Measurements from ENCODE around the gene HPSE2.
"Not testable (repeated sequence)": the region's sequence is repeated elsewhere in the genome, so short reads cannot be mapped to it uniquely, and the experiment has no call there.

DNA sequence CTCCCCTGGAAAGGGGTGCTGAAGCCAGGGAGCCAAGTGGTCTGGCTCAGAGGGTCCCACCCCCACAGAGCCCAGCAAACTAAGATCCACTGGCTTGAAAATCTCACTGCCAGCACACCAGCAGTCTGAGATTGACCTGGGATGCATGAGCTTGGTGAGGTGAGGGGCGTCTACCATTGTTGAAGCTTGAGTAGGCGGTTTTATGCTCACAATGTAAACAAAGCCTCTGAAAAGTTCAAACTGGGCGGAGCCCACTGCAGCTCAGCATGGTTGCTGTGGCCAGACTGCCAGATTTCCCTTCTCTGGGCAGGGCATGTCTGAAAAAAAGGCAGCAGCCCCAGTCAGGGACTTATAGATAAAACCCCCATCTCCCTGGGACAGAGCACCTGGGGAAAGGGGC, 102.8 kb downstream of the HPSE2 start:
- TF ChIP-seq, protein P1, sequence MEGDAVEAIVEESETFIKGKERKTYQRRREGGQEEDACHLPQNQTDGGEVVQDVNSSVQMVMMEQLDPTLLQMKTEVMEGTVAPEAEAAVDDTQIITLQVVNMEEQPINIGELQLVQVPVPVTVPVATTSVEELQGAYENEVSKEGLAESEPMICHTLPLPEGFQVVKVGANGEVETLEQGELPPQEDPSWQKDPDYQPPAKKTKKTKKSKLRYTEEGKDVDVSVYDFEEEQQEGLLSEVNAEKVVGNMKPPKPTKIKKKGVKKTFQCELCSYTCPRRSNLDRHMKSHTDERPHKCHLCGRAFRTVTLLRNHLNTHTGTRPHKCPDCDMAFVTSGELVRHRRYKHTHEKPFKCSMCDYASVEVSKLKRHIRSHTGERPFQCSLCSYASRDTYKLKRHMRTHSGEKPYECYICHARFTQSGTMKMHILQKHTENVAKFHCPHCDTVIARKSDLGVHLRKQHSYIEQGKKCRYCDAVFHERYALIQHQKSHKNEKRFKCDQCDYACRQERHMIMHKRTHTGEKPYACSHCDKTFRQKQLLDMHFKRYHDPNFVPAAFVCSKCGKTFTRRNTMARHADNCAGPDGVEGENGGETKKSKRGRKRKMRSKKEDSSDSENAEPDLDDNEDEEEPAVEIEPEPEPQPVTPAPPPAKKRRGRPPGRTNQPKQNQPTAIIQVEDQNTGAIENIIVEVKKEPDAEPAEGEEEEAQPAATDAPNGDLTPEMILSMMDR (conservative IDR thresholded peaks at IDR 0.05; ENCODE audit: low read depth in 2 of 2): not testable (repeated sequence)
- TF ChIP-seq EZH2 (IDR thresholded peaks at IDR 0.05; ENCODE audit: low read depth, unreplicated experiment); POLR2AphosphoS5 (IDR thresholded peaks at IDR 0.05; ENCODE audit: low read depth); EZH2phosphoT487 (IDR thresholded peaks at IDR 0.05; ENCODE audit: unreplicated experiment); JUNB (IDR thresholded peaks at IDR 0.05; ENCODE audit: unreplicated experiment); ZNF114 (CRISPR knock-in tag; IDR thresholded peaks at IDR 0.05); STAT1 (IDR thresholded peaks at IDR 0.05; ENCODE audit: unreplicated experiment); CREB1 (CRISPR knock-in tag; IDR thresholded peaks at IDR 0.05; ENCODE audit: low read depth); NANOG (IDR thresholded peaks at IDR 0.05; ENCODE audit: borderline replicate concordance): not testable (repeated sequence)
- TF ChIP-seq, protein P2, sequence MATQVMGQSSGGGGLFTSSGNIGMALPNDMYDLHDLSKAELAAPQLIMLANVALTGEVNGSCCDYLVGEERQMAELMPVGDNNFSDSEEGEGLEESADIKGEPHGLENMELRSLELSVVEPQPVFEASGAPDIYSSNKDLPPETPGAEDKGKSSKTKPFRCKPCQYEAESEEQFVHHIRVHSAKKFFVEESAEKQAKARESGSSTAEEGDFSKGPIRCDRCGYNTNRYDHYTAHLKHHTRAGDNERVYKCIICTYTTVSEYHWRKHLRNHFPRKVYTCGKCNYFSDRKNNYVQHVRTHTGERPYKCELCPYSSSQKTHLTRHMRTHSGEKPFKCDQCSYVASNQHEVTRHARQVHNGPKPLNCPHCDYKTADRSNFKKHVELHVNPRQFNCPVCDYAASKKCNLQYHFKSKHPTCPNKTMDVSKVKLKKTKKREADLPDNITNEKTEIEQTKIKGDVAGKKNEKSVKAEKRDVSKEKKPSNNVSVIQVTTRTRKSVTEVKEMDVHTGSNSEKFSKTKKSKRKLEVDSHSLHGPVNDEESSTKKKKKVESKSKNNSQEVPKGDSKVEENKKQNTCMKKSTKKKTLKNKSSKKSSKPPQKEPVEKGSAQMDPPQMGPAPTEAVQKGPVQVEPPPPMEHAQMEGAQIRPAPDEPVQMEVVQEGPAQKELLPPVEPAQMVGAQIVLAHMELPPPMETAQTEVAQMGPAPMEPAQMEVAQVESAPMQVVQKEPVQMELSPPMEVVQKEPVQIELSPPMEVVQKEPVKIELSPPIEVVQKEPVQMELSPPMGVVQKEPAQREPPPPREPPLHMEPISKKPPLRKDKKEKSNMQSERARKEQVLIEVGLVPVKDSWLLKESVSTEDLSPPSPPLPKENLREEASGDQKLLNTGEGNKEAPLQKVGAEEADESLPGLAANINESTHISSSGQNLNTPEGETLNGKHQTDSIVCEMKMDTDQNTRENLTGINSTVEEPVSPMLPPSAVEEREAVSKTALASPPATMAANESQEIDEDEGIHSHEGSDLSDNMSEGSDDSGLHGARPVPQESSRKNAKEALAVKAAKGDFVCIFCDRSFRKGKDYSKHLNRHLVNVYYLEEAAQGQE (IDR thresholded peaks at IDR 0.05; ENCODE audit: unreplicated experiment): not testable (repeated sequence)
- TF ChIP-seq, protein P3, sequence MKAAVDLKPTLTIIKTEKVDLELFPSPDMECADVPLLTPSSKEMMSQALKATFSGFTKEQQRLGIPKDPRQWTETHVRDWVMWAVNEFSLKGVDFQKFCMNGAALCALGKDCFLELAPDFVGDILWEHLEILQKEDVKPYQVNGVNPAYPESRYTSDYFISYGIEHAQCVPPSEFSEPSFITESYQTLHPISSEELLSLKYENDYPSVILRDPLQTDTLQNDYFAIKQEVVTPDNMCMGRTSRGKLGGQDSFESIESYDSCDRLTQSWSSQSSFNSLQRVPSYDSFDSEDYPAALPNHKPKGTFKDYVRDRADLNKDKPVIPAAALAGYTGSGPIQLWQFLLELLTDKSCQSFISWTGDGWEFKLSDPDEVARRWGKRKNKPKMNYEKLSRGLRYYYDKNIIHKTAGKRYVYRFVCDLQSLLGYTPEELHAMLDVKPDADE (IDR thresholded peaks at IDR 0.05): not testable (repeated sequence)

Data from GM23338 (cell line).